Activated naive CD4-positive, alpha-beta T cell treated with anti-CD3 and anti-CD28 coated beads, Interleukin-2, amount 50 U/mL, for 16 hours (primary cell): ENCODE measurements around the gene CARD10.

Source experiments
- DNase-seq: peaks from one replicate; pipeline ENCODE4 v3.0.0-alpha.2; 2020

Gene CARD10

GRCh38 chr22:37519268-37520195 is at the start of gene CARD10:
Gene CARD10 (minus strand): TSS chr22:37519415. CDS start chr22:37519200, 215 bp downstream.
- peak; percentile 31 for DNase-seq

DNA sequence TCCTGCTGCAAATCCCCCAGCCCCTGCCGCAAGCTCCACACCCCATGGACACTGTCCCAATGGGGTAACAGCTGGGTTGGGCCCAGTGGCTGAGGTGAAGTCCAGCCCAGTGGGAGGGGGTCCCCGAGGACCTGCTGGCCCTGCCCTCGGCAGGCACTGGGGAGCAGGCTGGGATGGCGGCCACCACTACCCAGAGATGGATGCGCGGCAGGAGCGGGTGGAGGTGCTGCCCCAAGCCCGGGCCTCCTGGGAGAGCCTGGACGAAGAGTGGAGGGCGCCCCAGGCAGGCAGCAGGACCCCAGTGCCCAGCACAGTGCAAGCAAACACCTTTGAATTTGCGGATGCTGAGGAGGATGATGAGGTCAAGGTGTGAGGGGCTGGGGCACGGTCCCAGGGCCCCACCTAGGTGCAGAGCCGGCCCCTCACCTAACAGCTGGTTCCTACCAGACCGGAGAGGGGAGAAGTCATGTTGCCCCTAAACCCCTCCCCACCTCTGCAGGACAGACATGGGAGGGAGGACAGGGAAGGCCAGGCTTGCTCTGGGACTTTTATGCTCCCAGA is 49.3 kb upstream of the CARD10 start:
- no peak for DNase-seq

DNA sequence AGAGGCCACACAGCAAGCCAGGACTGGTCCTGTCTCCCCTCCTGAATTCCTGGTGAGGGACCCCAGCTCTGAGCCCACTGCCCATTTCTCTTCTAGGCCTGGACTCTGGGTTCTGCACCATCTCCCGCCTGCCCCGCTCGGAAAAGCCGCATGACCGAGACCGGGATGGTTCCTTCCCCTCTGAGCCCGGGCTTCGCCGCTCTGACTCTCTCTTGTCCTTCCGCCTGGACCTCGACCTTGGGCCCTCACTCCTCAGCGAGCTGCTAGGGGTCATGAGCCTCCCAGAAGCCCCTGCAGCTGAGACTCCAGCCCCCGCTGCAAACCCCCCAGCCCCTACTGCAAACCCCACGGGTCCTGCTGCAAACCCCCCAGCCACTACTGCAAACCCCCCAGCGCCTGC is 48.8 kb upstream of the CARD10 start:
- DNase-seq = no peak

DNA sequence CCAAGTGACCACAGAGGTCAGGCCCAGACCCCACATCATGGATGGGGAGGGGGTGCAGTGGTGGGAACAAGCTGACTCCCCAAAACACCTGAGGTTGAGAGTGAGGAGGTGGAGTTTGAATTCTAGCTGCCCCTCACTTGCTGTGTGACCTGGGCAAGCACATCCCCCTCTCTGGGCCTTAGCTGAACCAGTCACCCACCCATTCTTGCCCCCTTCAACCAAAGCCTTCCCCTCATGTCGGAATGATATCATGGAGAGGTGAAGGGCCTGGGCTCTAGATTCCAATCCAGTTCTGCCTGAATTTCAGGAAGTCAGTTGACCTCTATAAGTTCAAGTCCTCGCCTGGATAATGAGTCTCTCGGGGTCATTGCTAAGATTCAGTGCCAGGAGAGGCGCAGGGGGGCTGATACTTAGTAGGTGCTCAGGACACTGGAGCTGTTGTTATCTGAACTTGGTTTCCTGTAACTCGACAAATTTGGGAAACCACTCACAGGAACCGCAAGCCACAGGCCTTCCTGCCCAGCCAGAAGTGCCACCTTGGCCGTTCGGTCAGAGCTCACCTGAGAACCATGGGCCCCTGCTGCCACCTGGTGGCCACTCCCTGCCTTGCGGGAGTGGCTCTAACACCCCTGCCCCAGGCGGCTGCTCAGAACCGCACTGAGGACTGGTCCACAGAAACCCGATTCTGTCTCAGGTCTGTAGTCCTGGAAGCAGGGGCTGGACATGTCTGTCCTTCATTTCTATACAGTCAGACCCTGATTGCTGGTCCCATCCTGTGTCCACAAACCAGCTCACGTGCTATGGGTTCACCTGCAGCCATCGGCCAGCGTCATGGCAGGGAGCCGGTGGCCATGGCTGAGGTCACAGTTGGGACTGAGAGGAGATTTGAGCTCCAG is 47.9 kb upstream of the CARD10 start:
- DNase-seq = peak; percentile 86

- DNase-seq = peak; percentile 25
Observed at GRCh38 chr22:37566329-37566837, 47.2 kb upstream of the CARD10 start.

DNA sequence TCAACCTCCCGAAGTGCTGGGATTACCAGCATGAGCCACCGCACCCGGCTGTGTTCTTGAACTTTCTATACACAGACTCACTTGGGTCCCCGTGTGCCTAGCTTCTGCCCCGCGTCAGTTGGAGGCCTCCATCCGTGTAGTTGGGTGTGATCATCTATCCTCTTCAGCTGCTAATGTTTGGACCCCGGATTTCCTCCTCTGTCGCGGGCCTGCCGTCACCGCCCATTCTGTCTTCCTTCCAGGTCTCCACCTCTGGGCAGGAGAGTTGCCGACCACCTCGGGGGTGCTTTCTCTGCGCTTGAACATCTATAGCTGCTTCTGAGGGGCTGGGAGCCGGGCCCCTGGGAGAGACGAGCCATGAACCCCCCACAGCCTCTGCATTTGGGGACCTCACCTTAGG is 46.6 kb upstream of the CARD10 start:
- DNase-seq = no peak

GRCh38 chr22:37564111-37564711 is 45.0 kb upstream of the CARD10 start:
- no peak for DNase-seq

DNA sequence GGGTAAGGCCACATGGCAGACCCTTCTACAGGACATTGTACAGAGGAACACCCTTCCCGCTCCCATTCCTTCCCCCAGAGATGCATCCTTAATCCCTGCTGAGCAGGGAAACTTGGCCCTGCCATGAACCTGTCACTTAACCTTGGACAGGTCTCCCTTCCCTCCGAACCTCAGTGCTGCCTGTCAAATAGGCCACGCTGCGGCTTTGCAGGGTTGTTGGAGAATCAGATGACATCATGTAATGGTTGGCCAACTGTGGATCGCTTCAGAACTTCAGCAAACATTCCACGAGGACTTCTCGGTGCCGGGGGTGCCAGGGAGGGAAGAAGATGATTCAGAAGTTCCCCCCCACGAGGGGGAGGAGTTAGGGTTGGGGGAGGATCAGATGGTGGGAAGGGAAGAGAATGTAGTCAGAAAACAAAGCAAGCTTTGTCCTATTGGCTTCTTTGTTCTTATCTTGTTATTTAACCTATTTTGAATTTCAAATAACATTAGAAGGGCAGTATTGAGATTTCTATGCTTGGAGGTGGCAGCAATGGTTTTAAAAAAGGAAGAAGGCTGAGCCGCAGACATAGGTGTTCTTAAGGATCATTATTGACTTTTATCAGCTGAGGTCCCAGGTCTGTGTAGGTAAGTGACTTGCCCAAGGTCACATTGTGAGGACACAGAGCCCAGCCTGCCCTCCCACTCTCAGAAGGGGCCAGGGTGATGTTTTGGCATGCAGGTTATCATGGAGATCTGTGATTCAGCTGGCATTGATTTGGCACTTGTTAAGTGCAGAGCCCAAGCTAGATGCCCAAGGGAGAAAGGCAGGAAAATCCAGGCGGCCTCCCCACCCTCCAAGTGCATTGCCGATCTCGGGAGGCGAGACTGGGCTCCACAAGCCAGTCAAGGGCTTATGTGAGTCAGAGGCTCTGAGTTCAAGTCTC is 44.2 kb upstream of the CARD10 start:
- no peak for DNase-seq

DNA sequence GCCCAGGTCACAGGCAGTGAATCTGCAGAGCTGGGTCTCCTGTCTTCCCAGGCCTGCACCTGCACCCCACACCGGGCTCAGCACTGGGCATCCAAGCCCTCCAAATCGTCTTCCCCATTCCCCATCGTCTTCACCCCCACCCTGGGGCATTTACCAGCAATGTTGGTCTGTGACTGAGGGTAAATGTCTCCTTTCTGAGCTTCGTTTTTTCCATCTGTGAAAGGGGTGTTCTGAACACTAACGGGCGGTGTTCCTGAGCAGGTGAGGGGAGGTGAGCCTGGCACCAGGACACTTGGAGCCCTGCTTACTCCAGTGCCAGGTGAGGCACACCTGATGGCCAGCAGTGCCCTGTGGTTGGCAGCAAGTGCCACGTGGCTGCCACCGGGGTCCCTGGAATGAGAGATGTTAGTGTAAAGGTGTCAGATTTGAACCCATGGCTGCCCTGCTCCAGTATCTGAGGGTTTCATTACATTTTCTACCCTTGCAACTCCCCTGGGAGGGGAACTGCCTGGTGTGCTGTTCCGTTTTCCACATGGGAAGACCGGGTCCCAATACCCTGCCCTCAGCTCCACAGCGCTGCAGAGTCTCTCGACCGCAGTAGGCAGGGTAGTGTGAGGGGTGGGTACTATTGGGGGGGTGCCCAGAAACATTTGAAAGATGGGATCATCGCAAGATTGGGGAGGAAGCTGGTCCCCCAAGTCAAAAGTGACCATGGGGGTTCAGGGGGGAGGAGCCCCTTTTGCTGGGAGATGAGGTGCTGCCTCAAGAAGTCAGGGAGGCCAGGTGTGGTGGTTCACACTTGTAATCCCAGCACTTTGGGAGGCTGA is 43.0 kb upstream of the CARD10 start:
- DNase-seq = no peak

DNA sequence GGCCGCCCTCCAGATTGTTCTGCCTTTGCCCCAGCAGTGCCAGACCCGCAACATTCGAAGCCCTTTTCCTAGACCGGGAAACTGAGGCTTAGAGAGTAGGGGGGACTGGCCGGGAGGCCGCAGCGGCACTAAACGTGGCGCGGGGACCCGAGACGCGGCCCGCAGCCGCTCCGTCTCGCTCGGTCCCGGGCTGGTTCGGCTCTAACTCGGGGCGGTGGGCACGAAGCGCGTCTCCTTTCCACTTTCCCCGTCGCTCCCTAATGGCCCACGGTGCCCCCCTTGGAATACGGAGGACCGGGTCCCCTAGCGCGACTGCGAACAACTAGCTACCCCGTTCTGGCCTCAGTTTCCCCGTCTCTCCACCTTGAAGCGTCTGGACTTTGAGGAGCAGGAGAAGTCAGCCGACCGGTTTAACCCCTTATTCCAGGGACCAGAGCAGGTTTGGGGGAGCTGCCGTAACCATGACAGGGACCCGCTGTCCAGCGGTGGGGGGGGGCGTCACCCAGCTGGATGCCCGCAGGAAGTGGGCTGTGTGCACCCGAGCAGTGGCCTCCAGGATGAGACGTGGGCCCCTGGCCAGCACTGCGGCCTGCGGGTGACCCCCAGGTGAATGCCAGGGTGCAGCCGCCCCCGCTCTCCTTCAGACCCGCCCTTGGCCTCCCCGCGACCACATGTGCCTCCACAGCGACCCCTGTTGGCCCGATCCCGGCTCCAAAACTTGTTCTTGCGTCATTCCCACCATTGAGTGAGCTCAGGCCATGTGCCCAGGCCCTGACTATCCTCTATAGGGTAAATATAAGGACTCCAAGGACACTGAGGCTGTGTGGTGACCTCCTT is 42.2 kb upstream of the CARD10 start:
- DNase-seq = peak; percentile 84

DNA sequence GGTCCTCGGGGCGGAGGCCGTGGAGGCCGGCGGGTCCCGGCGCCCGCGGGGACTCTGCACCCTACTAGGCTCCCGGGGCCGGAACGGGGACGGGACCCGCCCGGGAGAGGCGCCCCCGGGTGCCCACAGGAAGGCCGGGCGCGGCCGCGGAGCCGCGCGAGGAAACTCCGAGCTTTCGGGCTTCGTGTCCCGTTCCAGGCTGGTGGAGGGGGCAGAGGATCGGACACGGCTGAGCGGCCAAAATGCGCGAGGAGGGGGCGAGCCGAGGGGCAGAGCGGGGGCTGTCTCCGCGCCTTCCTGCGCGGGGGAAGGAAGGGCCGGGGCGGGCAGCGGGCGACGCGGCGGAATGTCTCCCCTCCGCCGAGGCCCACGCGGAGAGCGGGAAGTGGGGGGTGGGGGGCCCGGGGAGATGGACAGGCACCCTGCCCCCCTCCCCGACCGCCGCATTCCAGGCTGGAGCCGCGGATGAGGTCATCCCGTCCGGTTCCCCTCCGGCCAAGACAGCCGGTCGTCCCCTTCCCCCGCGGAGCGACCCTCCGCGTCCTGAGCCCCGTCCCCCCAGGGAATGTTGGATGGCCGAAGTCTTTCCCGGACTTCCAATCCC is 41.5 kb upstream of the CARD10 start:
- DNase-seq = no peak

- peak; percentile 19 for DNase-seq
Observed at GRCh38 chr22:37559901-37560607, 40.8 kb upstream of the CARD10 start, which contains the start of gene CDC42EP1. Gene CDC42EP1 (plus strand): TSS chr22:37560480. CDS start chr22:37566350, 5,870 bp downstream.

DNA sequence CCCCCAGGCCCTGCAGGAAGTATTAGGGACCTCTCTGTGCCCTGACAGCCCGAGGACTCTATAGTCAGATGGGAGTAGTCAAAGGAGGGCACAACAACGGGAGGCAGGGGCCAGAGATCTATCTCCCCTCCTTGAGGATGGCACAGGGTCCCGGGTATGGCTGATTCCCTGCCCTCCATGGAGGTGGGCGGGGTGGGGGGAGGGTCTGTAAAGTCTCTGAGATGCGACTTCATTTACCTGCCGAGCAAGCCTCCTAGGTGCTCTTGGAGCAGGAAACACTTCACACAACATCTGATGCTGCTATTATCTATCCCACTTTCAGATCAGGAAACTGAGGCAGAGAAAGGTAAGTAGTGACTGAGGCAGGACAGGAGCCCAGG is 40.3 kb upstream of the CARD10 start:
- no peak for DNase-seq

DNA sequence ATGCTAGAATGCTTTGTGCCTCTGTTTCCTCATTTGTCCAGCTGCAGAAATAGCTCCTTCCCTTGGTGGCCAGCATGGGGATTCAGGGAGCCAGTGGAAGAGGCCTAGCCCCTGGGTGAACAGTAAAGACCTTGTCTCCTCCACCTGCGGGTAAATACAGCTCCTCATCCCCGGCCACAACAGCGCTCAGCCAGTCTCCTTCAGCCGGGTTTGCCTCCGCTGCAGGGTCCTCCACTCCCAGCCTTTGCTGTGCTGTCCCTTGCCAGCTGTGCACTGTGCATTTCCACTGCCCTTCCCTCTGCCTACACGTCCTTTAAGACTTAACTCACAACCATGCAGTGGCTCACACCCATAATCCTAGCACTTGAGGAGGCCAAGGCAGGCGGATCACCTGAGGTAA is 39.6 kb upstream of the CARD10 start:
- DNase-seq = no peak

DNA sequence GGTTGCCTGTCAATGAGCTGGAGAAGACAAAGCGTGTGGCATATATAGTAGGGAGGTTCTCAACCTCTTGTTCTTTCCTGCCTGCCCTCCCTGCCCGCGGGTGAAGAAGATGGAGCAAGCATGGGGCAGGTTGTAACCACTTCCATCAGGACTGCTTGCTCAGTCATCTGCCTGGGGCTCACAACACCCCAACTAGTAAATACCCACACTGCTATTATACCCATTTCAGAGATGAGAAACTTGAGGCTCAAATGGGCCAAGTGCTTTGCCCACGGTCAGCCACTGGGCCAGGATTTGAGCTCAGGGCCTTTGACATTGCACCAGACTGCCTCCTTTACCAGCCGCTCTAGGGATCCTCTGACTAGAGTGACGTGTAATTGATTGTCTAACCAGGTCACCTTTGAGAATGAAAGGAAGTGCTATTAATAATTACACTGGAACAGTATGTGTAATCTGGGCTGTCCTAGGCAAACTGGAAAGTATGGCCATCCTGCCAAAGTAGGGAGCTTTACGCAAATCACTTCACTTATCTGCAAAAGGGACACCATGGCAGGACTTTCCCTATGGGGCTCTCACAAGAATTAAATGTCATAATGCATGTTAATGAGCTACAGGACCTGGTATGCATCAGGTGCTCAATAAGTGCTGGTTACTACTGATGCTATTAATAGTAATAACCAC is 38.2 kb upstream of the CARD10 start:
- DNase-seq = no peak

- DNase-seq = no peak
Observed at GRCh38 chr22:37556710-37557109, 37.5 kb upstream of the CARD10 start.

DNA sequence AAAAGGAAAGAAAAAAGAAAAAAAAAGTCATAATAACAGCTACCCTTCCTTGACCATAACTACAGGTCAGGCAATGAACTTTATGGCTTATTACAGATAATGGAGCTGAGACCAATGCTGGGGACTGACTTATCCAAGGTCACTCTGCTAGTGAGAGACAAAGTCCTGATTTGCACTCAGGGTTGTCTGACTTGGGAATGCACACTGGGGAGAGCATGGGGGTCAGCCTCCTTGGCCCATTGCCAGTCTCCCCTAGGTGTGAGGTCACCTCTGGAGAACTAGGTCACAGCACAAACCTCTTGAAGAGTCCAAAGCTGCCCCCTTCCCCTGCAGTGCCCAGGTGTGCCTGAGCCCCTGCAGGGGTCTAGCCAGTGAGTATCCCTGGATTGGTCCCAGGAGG is 35.8 kb upstream of the CARD10 start:
- no peak for DNase-seq

- DNase-seq = no peak
Observed at GRCh38 chr22:37553725-37554124, 34.5 kb upstream of the CARD10 start.
